HCT116 (cell line): ENCODE data around the gene BICDL2. TPM values are rescaled to one million over a fixed set of nuclear protein-coding genes. Genes with fewer than 3 reads are reported as not detected.

Experiments used
- ATAC-seq: fragments of 200-7000 bp; cut with Tn5 transposase; 2 replicates; pipeline ENCODE4 v1.9.1; 2020; ENCODE audit warnings: mild to moderate bottlenecking, moderate library complexity
- BruUV-seq: library from RNA; stranded (reverse); fragments of 400-500 nt; replicated peaks from 2 replicates; lab custom pipeline; 2021; lab: Mats Ljungman, UMichigan
- CTCF ChIA-PET: fragments of 300-600 bp; sonication (Branson Sonifier 250); formaldehyde crosslinking; loops from one replicate; lab custom pipeline; 2021; ENCODE audit warnings: antibody characterized with exemption; lab: Charles Lee
- POLR2A ChIA-PET: fragments of 300-600, 350-600 bp; sonication (Branson Sonifier 250); formaldehyde crosslinking; loops from one replicate; lab custom pipeline; 2021; ENCODE audit warnings: antibody characterized with exemption; lab: Charles Lee
- RAD21 ChIA-PET, 2 experiments: fragments of 300-600 bp; sonication (Branson Sonifier 250); formaldehyde crosslinking; loops; one replicate each; lab custom pipeline; 2023; ENCODE audit warnings: low total read pairs in 2 of 2; ENCODE audit not compliant: uncharacterized antibody in 2 of 2, unreplicated experiment in 2 of 2, low non-redundant PET in 1 of 2; lab: Charles Lee
- DNase-seq: peaks from one replicate; pipeline ENCODE4 v3.0.0-alpha.2; 2010; ENCODE audit warnings: low read depth, low spot score
- H2AFZ ChIP-seq: fragments of 200-600 bp; shearing (Covaris generic), sonication (generic); 2 replicates; pipeline ENCODE4 v1.6.1; 2017; ENCODE audit warnings: low read depth, mixed run types, mixed read lengths, antibody characterized with exemption, low read length; ENCODE audit not compliant: poor library complexity, severe bottlenecking
- H3K27ac ChIP-seq: 2 replicates; pipeline ENCODE4 v1.5.1; 2012; ENCODE audit warnings: low read depth, low read length
- H3K27me3 ChIP-seq: fragments of 200-600 bp; sonication (generic); 2 replicates; pipeline ENCODE4 v1.6.1; 2016; ENCODE audit warnings: mixed run types, low read length, mixed read lengths; ENCODE audit not compliant: insufficient read depth
- H3K36me3 ChIP-seq, 2 experiments: fragments of 200-500 bp in 1 of 2; fragments of 200-600 bp in 1 of 2; sonication (Bioruptor generic) in 1 of 2; sonication (generic) in 1 of 2; 2 replicates each; pipeline versions ENCODE4 v1.5.1 to v1.6.1; 2014 to 2016; ENCODE audit warnings: low read length in 2 of 2, inconsistent platforms in 1 of 2, mixed read lengths in 1 of 2, mixed run types in 1 of 2; ENCODE audit not compliant: insufficient read depth in 2 of 2, control insufficient read depth in 1 of 2
- H3K4me1 ChIP-seq, 2 experiments: fragments of 200-600 bp in 1 of 2; sonication (generic) in 1 of 2; 2 replicates each; pipeline versions ENCODE4 v1.5.1 to v1.6.1; 2012 to 2017; ENCODE audit warnings: low read length in 2 of 2, inconsistent platforms in 1 of 2, mild to moderate bottlenecking in 1 of 2, mixed read lengths in 1 of 2, mixed run types in 1 of 2, moderate library complexity in 1 of 2; ENCODE audit not compliant: insufficient read depth in 2 of 2, control insufficient read depth in 1 of 2
- H3K4me2 ChIP-seq: fragments of 200-600 bp; sonication (generic); 2 replicates; pipeline ENCODE4 v1.6.1; 2017; ENCODE audit warnings: mixed run types, low read length, mixed read lengths
- H3K4me3 ChIP-seq, 2 experiments: fragments of 200-600 bp in 1 of 2; sonication (generic) in 1 of 2; replicated peaks in 1 of 2; 2 replicates each; pipeline ENCODE4 v1.5.1; 2011 to 2016; ENCODE audit warnings: low read length in 2 of 2, control low read depth in 1 of 2, low read depth in 1 of 2, mild to moderate bottlenecking in 1 of 2, mixed read lengths in 1 of 2, mixed run types in 1 of 2
- H3K79me2 ChIP-seq: fragments of 200-600 bp; sonication (generic); 2 replicates; pipeline ENCODE4 v1.6.1; 2017; ENCODE audit warnings: mild to moderate bottlenecking, mixed run types, low read length, moderate library complexity, mixed read lengths; ENCODE audit not compliant: insufficient read depth
- H3K9ac ChIP-seq: fragments of 200-600 bp; sonication (generic); 2 replicates; pipeline ENCODE4 v1.6.1; 2016; ENCODE audit warnings: low read length, mixed read lengths
- H3K9me2 ChIP-seq: fragments of 200-600 bp; sonication (generic), shearing (Covaris generic); 2 replicates; pipeline ENCODE4 v1.6.1; 2017; ENCODE audit warnings: mixed run types, mild to moderate bottlenecking, moderate library complexity; ENCODE audit not compliant: insufficient read depth
- H3K9me3 ChIP-seq, 2 experiments: fragments of 200-500 bp in 1 of 2; fragments of 200-600 bp in 1 of 2; sonication (Bioruptor generic) in 1 of 2; sonication (generic) in 1 of 2; 2 replicates each; pipeline ENCODE4 v1.6.1; 2014 to 2017; ENCODE audit warnings: low read length in 2 of 2, mixed read lengths in 2 of 2, inconsistent platforms in 1 of 2, low read depth in 1 of 2, mild to moderate bottlenecking in 1 of 2, mixed run types in 1 of 2, moderate library complexity in 1 of 2; ENCODE audit not compliant: control insufficient read depth in 1 of 2, insufficient read depth in 1 of 2
- H4K20me1 ChIP-seq: fragments of 200-600 bp; sonication (generic), shearing (Covaris generic); 2 replicates; pipeline ENCODE4 v1.6.1; 2017; ENCODE audit warnings: mixed run types, mild to moderate bottlenecking, moderate library complexity; ENCODE audit not compliant: insufficient read depth
- CBX3 ChIP-seq: IDR thresholded peaks from 2 replicates; pipeline ENCODE4 v1.6.1; 2012; ENCODE audit warnings: low read depth
- EZH2 ChIP-seq: fragments of 200-600 bp; sonication (generic); IDR thresholded peaks from 2 replicates; pipeline ENCODE4 v1.6.1; 2017; ENCODE audit warnings: antibody characterized with exemption, mixed run types
- EZH2phosphoT487 ChIP-seq: fragments of 200-600 bp; IDR thresholded peaks from 2 replicates; pipeline ENCODE4 v1.6.1; 2018; ENCODE audit warnings: antibody characterized with exemption, borderline replicate concordance
- JUND ChIP-seq: IDR thresholded peaks from 2 replicates; pipeline ENCODE4 v1.6.1; 2012
- POLR2AphosphoS5 ChIP-seq: IDR thresholded peaks from 2 replicates; pipeline ENCODE4 v1.6.1; 2011; ENCODE audit warnings: mild to moderate bottlenecking, low read depth, low read length, moderate library complexity
- RAD21 ChIP-seq: IDR thresholded peaks from 2 replicates; pipeline ENCODE4 v1.6.1; 2012; ENCODE audit warnings: low read depth, mild to moderate bottlenecking
- TCF7L2 ChIP-seq: IDR thresholded peaks from 2 replicates; pipeline ENCODE4 v1.7.0; 2011; ENCODE audit warnings: borderline replicate concordance, inconsistent platforms; ENCODE audit not compliant: insufficient read depth, insufficient read length; ENCODE audit errors: extremely low read depth
- YY1 ChIP-seq: IDR thresholded peaks from 2 replicates; pipeline ENCODE4 v1.6.1; 2011; ENCODE audit warnings: low read length, low read depth, moderate library complexity, mild to moderate bottlenecking; ENCODE audit not compliant: insufficient replicate concordance; ENCODE audit errors: extremely low read depth
- ZFX ChIP-seq: fragments of 450-650 bp; IDR thresholded peaks from 2 replicates; pipeline ENCODE4 v1.6.1; 2017
- intact Hi-C: fragments of 100-400 bp; cut with micrococcal nuclease; formaldehyde crosslinking; loops from 2 replicates; pipeline ENCODE4 v1.10.0; 2022
- total RNA-seq: library from RNA; stranded (reverse); gene quantifications from one replicate; pipeline ENCODE4 v1.2.1, GENCODE V29; 2021; ENCODE audit not compliant: unreplicated experiment
- TF ChIP-seq, protein P1 (sequence below): IDR thresholded peaks from 2 replicates; pipeline ENCODE4 v1.6.1; 2012

The BICDL2 gene
- total RNA-seq, 1 experiment from 2014 or later: 21.3 TPM

DNA sequence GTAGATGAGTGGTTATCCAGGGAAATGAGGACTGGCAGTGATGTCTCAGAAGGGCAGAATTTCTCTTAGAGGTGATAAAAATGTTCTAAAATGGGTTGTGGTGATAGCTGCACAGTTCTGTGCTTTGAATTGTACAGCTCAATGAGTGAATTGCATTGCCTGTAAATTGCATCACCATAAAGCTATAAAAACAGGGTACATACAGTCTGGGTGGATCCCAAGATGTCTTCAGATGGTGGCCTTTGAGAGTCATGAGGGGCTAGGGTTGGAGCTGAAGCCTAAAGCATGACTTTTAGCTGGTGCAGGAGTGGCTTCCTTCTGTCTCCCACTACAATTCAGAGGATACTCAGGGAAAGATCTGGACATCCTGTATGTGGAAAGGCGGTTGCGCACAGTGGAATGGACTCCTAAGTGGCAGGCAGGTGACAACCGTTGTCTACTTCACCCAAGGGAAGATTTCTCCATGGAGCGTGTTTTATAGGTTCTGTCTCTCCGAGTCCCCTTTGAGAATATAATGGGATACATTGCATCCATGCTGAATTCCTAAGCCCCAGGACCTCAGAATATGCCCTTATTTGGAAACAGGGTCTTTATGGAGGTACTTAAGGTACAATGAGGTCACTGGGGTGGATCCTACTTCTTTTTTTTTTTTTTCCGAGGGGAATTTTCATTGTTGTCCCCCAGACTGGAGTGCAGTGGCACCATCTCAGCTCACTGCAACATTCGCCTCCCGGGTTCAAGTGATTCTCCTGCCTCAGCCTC, 27.1 kb upstream of the BICDL2 start:
- intact Hi-C loops: no loop called here
- no peaks in the 10 kb centered on the region for H3K36me3 ChIP-seq
- ChIA-PET RAD21 (no interaction called here), CTCF (interaction anchor here (0.9 kb wide), 1 partner anchor 66 kb away, joined by 3 read pairs; no protein-coding TSS in a partner anchor), POLR2A (no interaction called here)
- no peak overlapping the region for H3K4me3 ChIP-seq
- BruUV-seq: no TSS peak
- H3K9me3 ChIP-seq: no peaks in the 10 kb centered on the region
- DNase-seq: no peak
- no peak overlapping the region for H3K27ac ChIP-seq
- H3K27me3 ChIP-seq: no peaks in the 10 kb centered on the region
- no peaks in the 10 kb centered on the region for H3K79me2 ChIP-seq
- peaks cover 0 to 26% of the 10 kb centered on the region in 2 experiments; a peak in 2 of 4 replicates for H3K4me1 ChIP-seq
- no peak overlapping the region for H3K9ac ChIP-seq
- ATAC-seq: no peak
- no peak for TF ChIP-seq ZFX
- no peak for TF ChIP-seq EZH2phosphoT487
- TF ChIP-seq, protein P1, sequence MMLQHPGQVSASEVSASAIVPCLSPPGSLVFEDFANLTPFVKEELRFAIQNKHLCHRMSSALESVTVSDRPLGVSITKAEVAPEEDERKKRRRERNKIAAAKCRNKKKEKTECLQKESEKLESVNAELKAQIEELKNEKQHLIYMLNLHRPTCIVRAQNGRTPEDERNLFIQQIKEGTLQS: no peak
- TF ChIP-seq TCF7L2: no peak
- no peak for TF ChIP-seq CBX3
- no peak for TF ChIP-seq YY1
- no peak for TF ChIP-seq RAD21
- no peak for TF ChIP-seq EZH2
- TF ChIP-seq JUND: no peak
- no peak for TF ChIP-seq POLR2AphosphoS5
- H3K9me2 ChIP-seq: no peaks in the 10 kb centered on the region
- no peak overlapping the region for H2AFZ ChIP-seq
- H4K20me1 ChIP-seq: no peaks in the 10 kb centered on the region
- no peak overlapping the region for H3K4me2 ChIP-seq
